ENCODE data around the gene NISCH.

NISCH gene

GRCh38 chr3:52458031-52458760 is 2.8 kb downstream of the NISCH start:
- no peak overlapping the region for H3K4me3 ChIP-seq (ENCODE audit: low read depth, low read length)
- no peak for DNase-seq (ENCODE audit: low read depth)
- no peak for TF ChIP-seq CTCF (IDR thresholded peaks at IDR 0.05; ENCODE audit: control insufficient read depth, extremely low read depth, insufficient read depth)

- no peak for DNase-seq (ENCODE audit: low read depth)
- H3K4me3 ChIP-seq (ENCODE audit: low read depth, low read length), result no peak overlapping the region
- TF ChIP-seq CTCF (IDR thresholded peaks at IDR 0.05; ENCODE audit: control insufficient read depth, extremely low read depth, insufficient read depth), result no peak
Measured at GRCh38 chr3:52458770-52459545, 3.6 kb downstream of the NISCH start.

GRCh38 chr3:52461874-52462273 is 6.5 kb downstream of the NISCH start:
- no peak for DNase-seq (ENCODE audit: low read depth)
- TF ChIP-seq CTCF (IDR thresholded peaks at IDR 0.05; ENCODE audit: control insufficient read depth, extremely low read depth, insufficient read depth), result no peak
- H3K4me3 ChIP-seq (ENCODE audit: low read depth, low read length), result no peak overlapping the region

- DNase-seq (ENCODE audit: low read depth), result no peak
- TF ChIP-seq CTCF (IDR thresholded peaks at IDR 0.05; ENCODE audit: control insufficient read depth, extremely low read depth, insufficient read depth), result no peak
Measured at GRCh38 chr3:52463416-52463815, 8.0 kb downstream of the NISCH start.

GRCh38 chr3:52468336-52468735 is 12.9 kb downstream of the NISCH start:
- DNase-seq (ENCODE audit: low read depth), result no peak

More at GRCh38 chr3:52463416-52463815, 8.0 kb downstream of the NISCH start:
- no peak overlapping the region for H3K4me3 ChIP-seq (ENCODE audit: low read depth, low read length)

GRCh38 chr3:52469001-52469400 is 13.6 kb downstream of the NISCH start:
- no peak for TF ChIP-seq CTCF (IDR thresholded peaks at IDR 0.05; ENCODE audit: control insufficient read depth, extremely low read depth, insufficient read depth)
- no peak overlapping the region for H3K4me3 ChIP-seq (ENCODE audit: low read depth, low read length)
- peak; percentile 62 for DNase-seq (ENCODE audit: low read depth)

More at GRCh38 chr3:52468336-52468735, 12.9 kb downstream of the NISCH start:
- TF ChIP-seq CTCF (IDR thresholded peaks at IDR 0.05; ENCODE audit: control insufficient read depth, extremely low read depth, insufficient read depth), result no peak
- no peak overlapping the region for H3K4me3 ChIP-seq (ENCODE audit: low read depth, low read length)
